Stimulated activated naive CD8-positive, alpha-beta T cell treated with anti-CD3 and anti-CD28 coated beads, Interleukin-15, amount 100 ng/mL, for 72 hours (primary cell): ENCODE measurements around the gene SGSH.
"Not testable (repeated sequence)": the region's sequence is repeated elsewhere in the genome, so short reads cannot be mapped to it uniquely, and the experiment has no call there.

Experiments
- ATAC-seq: fragments of 150-1000 bp; cut with Tn5 transposase; 2 replicates; pipeline ENCODE4 v1.10.0; 2021; ENCODE audit warnings: mild to moderate bottlenecking, moderate library complexity
- DNase-seq, 2 donors: peaks; one replicate each; pipeline ENCODE4 v3.0.0; 2021 to 2022
- H3K27ac Mint-ChIP-seq, 2 donors: one replicate each; pipeline ENCODE4 v1.8.0; 2022; ENCODE audit warnings: mild to moderate bottlenecking in 2 of 2, mixed read lengths in 2 of 2, moderate library complexity in 2 of 2
- H3K27me3 Mint-ChIP-seq: one replicate; pipeline ENCODE4 v1.8.0; 2022; ENCODE audit warnings: mixed read lengths
- H3K4me1 Mint-ChIP-seq: one replicate; pipeline ENCODE4 v1.8.0; 2022; ENCODE audit warnings: mild to moderate bottlenecking, mixed read lengths
- H3K4me3 Mint-ChIP-seq, 2 donors: one replicate each; pipeline ENCODE4 v1.8.0; 2022; ENCODE audit warnings: mild to moderate bottlenecking in 2 of 2, mixed read lengths in 2 of 2, moderate library complexity in 1 of 2
- H3K9me3 Mint-ChIP-seq, 2 donors: one replicate each; pipeline ENCODE4 v1.8.0; 2022; ENCODE audit warnings: mixed read lengths in 2 of 2

The SGSH gene

GRCh38 chr17:80259457-80260068 lies 39.4 kb upstream of the SGSH start:
- Mint-ChIP-seq H3K9me3 (no peaks in the 10 kb centered on the region), H3K4me3 (peak overlapping the region; percentile 98 to 99), H3K4me1 (peaks cover 66% of the 10 kb centered on the region), H3K27me3 (no peaks in the 10 kb centered on the region), H3K27ac (peak overlapping the region; percentile 99)
- peak in 1 of 2 donors; percentile 25 for DNase-seq
- ATAC-seq = no peak

GRCh38 chr17:80258296-80258695 lies 38.2 kb upstream of the SGSH start:
- Mint-ChIP-seq H3K27ac (peak overlapping the region in 1 of 2 donors; percentile 20), H3K4me3 (peak overlapping the region; percentile 58 to 99), H3K4me1 (peaks cover 72% of the 10 kb centered on the region)
- not testable (repeated sequence) for H3K9me3 Mint-ChIP-seq, H3K27me3 Mint-ChIP-seq, DNase-seq, ATAC-seq

- DNase-seq (no peak), ATAC-seq (no peak)
- H3K27me3 Mint-ChIP-seq = no peaks in the 10 kb centered on the region
- peak overlapping the region; percentile 57 to 71 for H3K27ac Mint-ChIP-seq
- H3K4me1 Mint-ChIP-seq = peaks cover 72% of the 10 kb centered on the region
- H3K4me3 Mint-ChIP-seq = peak overlapping the region; percentile 58 to 99
- no peaks in the 10 kb centered on the region for H3K9me3 Mint-ChIP-seq
Observed at GRCh38 chr17:80257716-80258213, 37.6 kb upstream of the SGSH start.

GRCh38 chr17:80256034-80256350 lies 35.9 kb upstream of the SGSH start:
- Mint-ChIP-seq H3K9me3 (no peaks in the 10 kb centered on the region), H3K4me1 (peaks cover 67% of the 10 kb centered on the region), H3K27me3 (no peaks in the 10 kb centered on the region), H3K4me3 (no peak overlapping the region), H3K27ac (no peak overlapping the region)
- no peak for ATAC-seq
- DNase-seq = no peak

- Mint-ChIP-seq H3K27ac (peak overlapping the region; percentile 86 to 90), H3K9me3 (no peaks in the 10 kb centered on the region), H3K4me3 (peak overlapping the region; percentile 47 to 68), H3K4me1 (peaks cover 63% of the 10 kb centered on the region), H3K27me3 (no peaks in the 10 kb centered on the region)
- ATAC-seq = peak; percentile 78
- peak; percentile 48 to 76 for DNase-seq
Observed at GRCh38 chr17:80254396-80255251, 34.5 kb upstream of the SGSH start.

GRCh38 chr17:80253631-80254395 lies 33.7 kb upstream of the SGSH start:
- Mint-ChIP-seq H3K4me1 (peaks cover 55% of the 10 kb centered on the region), H3K27me3 (no peaks in the 10 kb centered on the region), H3K27ac (peak overlapping the region in 1 of 2 donors; percentile 86), H3K9me3 (no peaks in the 10 kb centered on the region), H3K4me3 (no peak overlapping the region)
- no peak for ATAC-seq
- DNase-seq = no peak

GRCh38 chr17:80252871-80253270 lies 32.7 kb upstream of the SGSH start:
- Mint-ChIP-seq H3K4me1 (peaks cover 46% of the 10 kb centered on the region), H3K27me3 (no peaks in the 10 kb centered on the region), H3K9me3 (no peaks in the 10 kb centered on the region), H3K27ac (no peak overlapping the region), H3K4me3 (no peak overlapping the region)
- ATAC-seq (peak; percentile 90), DNase-seq (peak; percentile 78 to 87)

- Mint-ChIP-seq H3K4me3 (no peak overlapping the region), H3K4me1 (peaks cover 39% of the 10 kb centered on the region), H3K27me3 (no peaks in the 10 kb centered on the region), H3K27ac (no peak overlapping the region), H3K9me3 (no peaks in the 10 kb centered on the region)
- DNase-seq (no peak), ATAC-seq (no peak)
Observed at GRCh38 chr17:80251966-80252365, 31.8 kb upstream of the SGSH start.

- H3K4me3 Mint-ChIP-seq = no peak overlapping the region
- ATAC-seq (no peak), DNase-seq (no peak)
- no peaks in the 10 kb centered on the region for H3K9me3 Mint-ChIP-seq
- H3K27ac Mint-ChIP-seq = no peak overlapping the region
- H3K4me1 Mint-ChIP-seq = peaks cover 22% of the 10 kb centered on the region
- no peaks in the 10 kb centered on the region for H3K27me3 Mint-ChIP-seq
Observed at GRCh38 chr17:80248894-80249710, 29.0 kb upstream of the SGSH start.

- H3K9me3 Mint-ChIP-seq = no peaks in the 10 kb centered on the region
- no peak overlapping the region for H3K27ac Mint-ChIP-seq
- H3K4me1 Mint-ChIP-seq = peaks cover 14% of the 10 kb centered on the region
- no peaks in the 10 kb centered on the region for H3K27me3 Mint-ChIP-seq
- ATAC-seq = no peak
- no peak overlapping the region for H3K4me3 Mint-ChIP-seq
- DNase-seq = no peak
Observed at GRCh38 chr17:80248001-80248893, 28.1 kb upstream of the SGSH start.

- ATAC-seq (no peak), DNase-seq (no peak)
- Mint-ChIP-seq H3K27ac (no peak overlapping the region), H3K4me3 (no peak overlapping the region), H3K4me1 (peaks cover 7% of the 10 kb centered on the region), H3K9me3 (no peaks in the 10 kb centered on the region), H3K27me3 (no peaks in the 10 kb centered on the region)
Observed at GRCh38 chr17:80247561-80247960, 27.4 kb upstream of the SGSH start.

- ATAC-seq (no peak), DNase-seq (no peak)
- Mint-ChIP-seq H3K27me3 (no peaks in the 10 kb centered on the region), H3K4me3 (no peak overlapping the region), H3K4me1 (no peaks in the 10 kb centered on the region), H3K27ac (peak overlapping the region in 1 of 2 donors; percentile 12), H3K9me3 (no peaks in the 10 kb centered on the region)
Observed at GRCh38 chr17:80246726-80247125, 26.6 kb upstream of the SGSH start.

- no peak overlapping the region for H3K4me3 Mint-ChIP-seq
- no peak overlapping the region for H3K27ac Mint-ChIP-seq
- H3K27me3 Mint-ChIP-seq = no peaks in the 10 kb centered on the region
- peak; percentile 58 for ATAC-seq
- no peaks in the 10 kb centered on the region for H3K9me3 Mint-ChIP-seq
- DNase-seq = no peak
- no peaks in the 10 kb centered on the region for H3K4me1 Mint-ChIP-seq
Observed at GRCh38 chr17:80246266-80246681, 26.1 kb upstream of the SGSH start.

GRCh38 chr17:80245566-80246265 lies 25.6 kb upstream of the SGSH start:
- Mint-ChIP-seq H3K9me3 (no peaks in the 10 kb centered on the region), H3K4me1 (no peaks in the 10 kb centered on the region), H3K27me3 (no peaks in the 10 kb centered on the region), H3K27ac (peak overlapping the region in 1 of 2 donors; percentile 67), H3K4me3 (no peak overlapping the region)
- DNase-seq (no peak), ATAC-seq (no peak)
